ENCODE data around the gene THSD7A. TPM values are rescaled to one million over a fixed set of nuclear protein-coding genes. Genes with fewer than 3 reads are reported as not detected.

THSD7A gene
- total RNA-seq, 1 experiment from 2014 or later, result 0.64 TPM

DNA sequence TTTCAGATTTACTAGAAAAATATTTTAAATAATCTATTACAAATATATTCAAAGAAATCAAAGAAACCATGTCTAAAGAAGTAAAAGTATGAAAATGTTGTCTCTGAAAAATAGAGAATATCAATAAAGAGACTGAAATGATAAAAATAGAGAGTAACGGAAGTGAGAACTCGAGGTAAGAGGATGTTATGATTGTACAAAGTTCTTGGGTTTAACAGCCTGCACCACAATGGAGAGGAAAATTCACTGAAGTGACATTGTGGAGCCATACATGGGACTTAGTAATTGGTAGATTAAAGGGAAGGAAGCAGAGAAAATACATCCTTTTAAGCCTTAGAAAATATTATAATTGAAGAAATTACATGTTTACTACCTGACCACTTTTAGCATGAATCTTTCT is 77.9 kb downstream of the THSD7A start:
- H3K27ac ChIP-seq (ENCODE audit: low read depth, low read length, poor library complexity, severe bottlenecking), result no peak overlapping the region
- no peak for TF ChIP-seq EZH2 (IDR thresholded peaks at IDR 0.05; ENCODE audit: borderline replicate concordance, low read depth, low read length, poor library complexity, severe bottlenecking)
- TF ChIP-seq, protein P1, sequence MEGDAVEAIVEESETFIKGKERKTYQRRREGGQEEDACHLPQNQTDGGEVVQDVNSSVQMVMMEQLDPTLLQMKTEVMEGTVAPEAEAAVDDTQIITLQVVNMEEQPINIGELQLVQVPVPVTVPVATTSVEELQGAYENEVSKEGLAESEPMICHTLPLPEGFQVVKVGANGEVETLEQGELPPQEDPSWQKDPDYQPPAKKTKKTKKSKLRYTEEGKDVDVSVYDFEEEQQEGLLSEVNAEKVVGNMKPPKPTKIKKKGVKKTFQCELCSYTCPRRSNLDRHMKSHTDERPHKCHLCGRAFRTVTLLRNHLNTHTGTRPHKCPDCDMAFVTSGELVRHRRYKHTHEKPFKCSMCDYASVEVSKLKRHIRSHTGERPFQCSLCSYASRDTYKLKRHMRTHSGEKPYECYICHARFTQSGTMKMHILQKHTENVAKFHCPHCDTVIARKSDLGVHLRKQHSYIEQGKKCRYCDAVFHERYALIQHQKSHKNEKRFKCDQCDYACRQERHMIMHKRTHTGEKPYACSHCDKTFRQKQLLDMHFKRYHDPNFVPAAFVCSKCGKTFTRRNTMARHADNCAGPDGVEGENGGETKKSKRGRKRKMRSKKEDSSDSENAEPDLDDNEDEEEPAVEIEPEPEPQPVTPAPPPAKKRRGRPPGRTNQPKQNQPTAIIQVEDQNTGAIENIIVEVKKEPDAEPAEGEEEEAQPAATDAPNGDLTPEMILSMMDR (conservative IDR thresholded peaks at IDR 0.05; ENCODE audit: low read depth, low read length), result no peak
- ChIA-PET CTCF (no interaction called here), POLR2A (ENCODE audit: low non-redundant PET) (no interaction called here)
- no peak overlapping the region for H3K4me3 ChIP-seq (ENCODE audit: low read depth, low read length, poor library complexity, severe bottlenecking)
- intact Hi-C loops (cut with micrococcal nuclease; ENCODE audit: unreplicated experiment), result loop anchor here (10.0 kb wide), 1 partner anchor 311 kb away; no protein-coding TSS in a partner anchor
- no TSS peak for BruUV-seq (replicated peaks)
- no peaks in the 10 kb centered on the region for H3K4me1 ChIP-seq (ENCODE audit: insufficient read depth, low read length, poor library complexity, severe bottlenecking)
- DNase-seq (ENCODE audit: low spot score), result no peak
- no peaks in the 10 kb centered on the region for H3K36me3 ChIP-seq (ENCODE audit: insufficient read depth, low read length, poor library complexity, severe bottlenecking)
- no peaks in the 10 kb centered on the region for H3K9me3 ChIP-seq (ENCODE audit: low read depth, low read length, poor library complexity, severe bottlenecking)
- no peaks in the 10 kb centered on the region for H3K27me3 ChIP-seq (replicated peaks; ENCODE audit: insufficient read depth, low read depth, low read length, poor library complexity)

DNA sequence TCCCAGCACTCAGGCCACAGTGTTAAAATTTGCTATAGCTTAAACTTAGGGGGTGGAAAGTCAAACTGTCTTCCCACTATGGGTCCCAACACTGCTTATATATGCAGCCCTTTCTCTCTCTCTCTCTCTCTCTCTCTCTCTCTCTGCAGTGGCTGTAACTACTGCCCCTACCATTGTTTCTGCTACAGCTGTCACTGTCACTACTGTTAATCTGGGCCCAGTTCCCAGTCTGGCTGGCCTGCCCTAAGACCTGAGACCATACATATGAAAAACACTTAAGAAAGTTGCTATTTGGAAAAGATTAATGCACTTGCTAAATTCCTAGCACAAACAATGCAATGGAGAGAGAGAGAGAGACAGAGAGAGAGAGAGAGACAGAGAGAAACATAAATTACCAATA is 78.6 kb downstream of the THSD7A start:
- no peaks in the 10 kb centered on the region for H3K36me3 ChIP-seq (ENCODE audit: insufficient read depth, low read length, poor library complexity, severe bottlenecking)
- no peaks in the 10 kb centered on the region for H3K9me3 ChIP-seq (ENCODE audit: low read depth, low read length, poor library complexity, severe bottlenecking)
- no peak for DNase-seq (ENCODE audit: low spot score)
- TF ChIP-seq EZH2 (IDR thresholded peaks at IDR 0.05; ENCODE audit: borderline replicate concordance, low read depth, low read length, poor library complexity, severe bottlenecking), result no peak
- TF ChIP-seq, protein P1 (conservative IDR thresholded peaks at IDR 0.05; ENCODE audit: low read depth, low read length), result no peak
- ChIA-PET POLR2A (ENCODE audit: low non-redundant PET) (no interaction called here), CTCF (no interaction called here)
- H3K4me3 ChIP-seq (ENCODE audit: low read depth, low read length, poor library complexity, severe bottlenecking), result no peak overlapping the region
- BruUV-seq (replicated peaks), result no TSS peak
- no peak overlapping the region for H3K27ac ChIP-seq (ENCODE audit: low read depth, low read length, poor library complexity, severe bottlenecking)
- intact Hi-C loops (cut with micrococcal nuclease; ENCODE audit: unreplicated experiment), result loop anchor here (10.0 kb wide), 1 partner anchor 311 kb away; no protein-coding TSS in a partner anchor
- H3K27me3 ChIP-seq (replicated peaks; ENCODE audit: insufficient read depth, low read depth, low read length, poor library complexity), result no peaks in the 10 kb centered on the region
- no peaks in the 10 kb centered on the region for H3K4me1 ChIP-seq (ENCODE audit: insufficient read depth, low read length, poor library complexity, severe bottlenecking)

DNA sequence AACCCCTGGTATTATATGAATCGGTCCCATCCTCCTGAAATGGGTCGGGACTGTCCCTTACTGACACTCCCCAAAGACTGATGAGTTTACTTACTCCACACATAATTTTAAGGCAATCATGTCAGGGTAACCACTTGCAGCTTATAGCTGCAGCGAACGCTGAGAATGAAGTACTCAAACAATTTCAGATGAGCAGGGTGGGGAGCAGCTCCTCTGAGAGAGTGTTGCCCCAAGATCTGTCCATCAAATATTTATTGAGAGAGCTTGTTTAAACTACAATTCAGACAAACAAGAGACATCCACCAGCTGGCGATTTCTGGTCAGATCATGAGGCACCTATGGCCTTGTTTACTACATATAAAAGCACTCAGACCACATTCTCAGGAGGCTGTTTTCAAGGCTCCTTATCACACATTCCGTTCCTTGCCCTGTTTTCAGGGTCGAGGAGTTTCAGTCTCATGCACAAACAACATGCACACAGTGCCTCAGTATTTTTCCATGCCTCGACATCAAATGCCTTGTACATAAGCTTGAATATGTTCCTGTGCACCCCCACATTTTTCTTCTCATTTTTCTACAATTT is 80.1 kb downstream of the THSD7A start:
- CTCF ChIA-PET, result no interaction called here
- no peak for DNase-seq (ENCODE audit: low spot score)
- Histone ChIP-seq H3K9me3 (ENCODE audit: low read depth, low read length, poor library complexity, severe bottlenecking) (no peaks in the 10 kb centered on the region), H3K36me3 (ENCODE audit: insufficient read depth, low read length, poor library complexity, severe bottlenecking) (no peaks in the 10 kb centered on the region), H3K27me3 (replicated peaks; ENCODE audit: insufficient read depth, low read depth, low read length, poor library complexity) (no peaks in the 10 kb centered on the region), H3K4me3 (ENCODE audit: low read depth, low read length, poor library complexity, severe bottlenecking) (no peak overlapping the region), H3K27ac (ENCODE audit: low read depth, low read length, poor library complexity, severe bottlenecking) (no peak overlapping the region), H3K4me1 (ENCODE audit: insufficient read depth, low read length, poor library complexity, severe bottlenecking) (no peaks in the 10 kb centered on the region)
- no TSS peak for BruUV-seq (replicated peaks)
- TF ChIP-seq, protein P1 (conservative IDR thresholded peaks at IDR 0.05; ENCODE audit: low read depth, low read length), result no peak
- TF ChIP-seq EZH2 (IDR thresholded peaks at IDR 0.05; ENCODE audit: borderline replicate concordance, low read depth, low read length, poor library complexity, severe bottlenecking), result no peak
- POLR2A ChIA-PET (ENCODE audit: low non-redundant PET), result no interaction called here
- intact Hi-C loops (cut with micrococcal nuclease; ENCODE audit: unreplicated experiment), result loop anchor here (10.0 kb wide), 1 partner anchor 313 kb away; no protein-coding TSS in a partner anchor
